ENCODE results near the gene AJAP1.

AJAP1 gene

DNA sequence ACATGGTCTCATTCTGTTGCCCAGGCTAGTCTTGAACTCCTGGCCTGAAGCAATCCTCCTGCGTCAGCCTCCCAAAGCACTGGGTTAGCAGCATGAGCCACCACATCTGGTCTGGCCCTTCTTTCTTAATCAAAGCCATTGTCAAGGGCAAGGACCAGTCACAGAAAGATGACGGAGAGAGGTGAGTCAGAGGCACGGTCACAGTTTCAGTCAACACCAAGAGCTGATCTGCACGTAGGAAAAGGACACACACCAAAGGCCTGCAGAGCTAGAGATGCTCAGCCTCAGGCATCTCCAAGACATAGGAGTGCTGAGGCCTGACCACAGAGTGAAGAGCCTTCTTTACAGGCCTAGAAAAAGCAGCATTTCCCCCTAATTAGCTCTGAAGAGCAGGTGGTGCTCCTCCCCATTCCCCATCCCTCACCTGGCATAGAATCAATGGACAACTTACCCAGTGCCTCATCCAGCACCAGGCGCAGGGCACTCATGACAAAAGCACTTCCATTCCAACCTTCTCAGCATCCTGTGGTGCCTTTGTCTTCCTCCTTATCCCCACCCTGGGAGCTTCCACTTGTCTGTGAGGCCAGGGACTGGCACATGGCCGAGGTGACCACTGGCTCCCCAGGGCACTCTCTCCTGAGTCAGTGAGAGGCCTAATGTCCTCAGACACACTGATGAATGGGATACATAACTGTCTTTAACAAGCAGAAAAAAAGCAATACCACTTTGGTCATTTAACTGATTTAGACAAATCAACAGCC is 139.8 kb downstream of the AJAP1 start:
- ATAC-seq, result no peak
- TF ChIP-seq ARNTL (CRISPR knock-in tag; IDR thresholded peaks at IDR 0.05; ENCODE audit: borderline replicate concordance, low read depth) (no peak), TCF4 (CRISPR knock-in tag; IDR thresholded peaks at IDR 0.05; ENCODE audit: borderline replicate concordance) (no peak), OSR1 (CRISPR knock-in tag; IDR thresholded peaks at IDR 0.05) (no peak), ZNF565 (CRISPR knock-in tag; conservative IDR thresholded peaks at IDR 0.05; ENCODE audit: low read depth) (no peak), RARB (CRISPR knock-in tag; IDR thresholded peaks at IDR 0.05) (no peak), ZC3H10 (CRISPR knock-in tag; IDR thresholded peaks at IDR 0.05) (no peak)
- TF ChIP-seq, protein P1, sequence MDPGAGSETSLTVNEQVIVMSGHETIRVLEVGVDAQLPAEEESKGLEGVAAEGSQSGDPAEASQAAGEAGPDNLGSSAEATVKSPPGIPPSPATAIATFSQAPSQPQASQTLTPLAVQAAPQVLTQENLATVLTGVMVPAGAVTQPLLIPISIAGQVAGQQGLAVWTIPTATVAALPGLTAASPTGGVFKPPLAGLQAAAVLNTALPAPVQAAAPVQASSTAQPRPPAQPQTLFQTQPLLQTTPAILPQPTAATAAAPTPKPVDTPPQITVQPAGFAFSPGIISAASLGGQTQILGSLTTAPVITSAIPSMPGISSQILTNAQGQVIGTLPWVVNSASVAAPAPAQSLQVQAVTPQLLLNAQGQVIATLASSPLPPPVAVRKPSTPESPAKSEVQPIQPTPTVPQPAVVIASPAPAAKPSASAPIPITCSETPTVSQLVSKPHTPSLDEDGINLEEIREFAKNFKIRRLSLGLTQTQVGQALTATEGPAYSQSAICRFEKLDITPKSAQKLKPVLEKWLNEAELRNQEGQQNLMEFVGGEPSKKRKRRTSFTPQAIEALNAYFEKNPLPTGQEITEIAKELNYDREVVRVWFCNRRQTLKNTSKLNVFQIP (CRISPR knock-in tag; IDR thresholded peaks at IDR 0.05; ENCODE audit: borderline replicate concordance, low read depth), result no peak
- TF ChIP-seq, protein P2, sequence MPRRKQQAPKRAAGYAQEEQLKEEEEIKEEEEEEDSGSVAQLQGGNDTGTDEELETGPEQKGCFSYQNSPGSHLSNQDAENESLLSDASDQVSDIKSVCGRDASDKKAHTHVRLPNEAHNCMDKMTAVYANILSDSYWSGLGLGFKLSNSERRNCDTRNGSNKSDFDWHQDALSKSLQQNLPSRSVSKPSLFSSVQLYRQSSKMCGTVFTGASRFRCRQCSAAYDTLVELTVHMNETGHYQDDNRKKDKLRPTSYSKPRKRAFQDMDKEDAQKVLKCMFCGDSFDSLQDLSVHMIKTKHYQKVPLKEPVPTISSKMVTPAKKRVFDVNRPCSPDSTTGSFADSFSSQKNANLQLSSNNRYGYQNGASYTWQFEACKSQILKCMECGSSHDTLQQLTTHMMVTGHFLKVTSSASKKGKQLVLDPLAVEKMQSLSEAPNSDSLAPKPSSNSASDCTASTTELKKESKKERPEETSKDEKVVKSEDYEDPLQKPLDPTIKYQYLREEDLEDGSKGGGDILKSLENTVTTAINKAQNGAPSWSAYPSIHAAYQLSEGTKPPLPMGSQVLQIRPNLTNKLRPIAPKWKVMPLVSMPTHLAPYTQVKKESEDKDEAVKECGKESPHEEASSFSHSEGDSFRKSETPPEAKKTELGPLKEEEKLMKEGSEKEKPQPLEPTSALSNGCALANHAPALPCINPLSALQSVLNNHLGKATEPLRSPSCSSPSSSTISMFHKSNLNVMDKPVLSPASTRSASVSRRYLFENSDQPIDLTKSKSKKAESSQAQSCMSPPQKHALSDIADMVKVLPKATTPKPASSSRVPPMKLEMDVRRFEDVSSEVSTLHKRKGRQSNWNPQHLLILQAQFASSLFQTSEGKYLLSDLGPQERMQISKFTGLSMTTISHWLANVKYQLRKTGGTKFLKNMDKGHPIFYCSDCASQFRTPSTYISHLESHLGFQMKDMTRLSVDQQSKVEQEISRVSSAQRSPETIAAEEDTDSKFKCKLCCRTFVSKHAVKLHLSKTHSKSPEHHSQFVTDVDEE (CRISPR knock-in tag; IDR thresholded peaks at IDR 0.05), result no peak

DNA sequence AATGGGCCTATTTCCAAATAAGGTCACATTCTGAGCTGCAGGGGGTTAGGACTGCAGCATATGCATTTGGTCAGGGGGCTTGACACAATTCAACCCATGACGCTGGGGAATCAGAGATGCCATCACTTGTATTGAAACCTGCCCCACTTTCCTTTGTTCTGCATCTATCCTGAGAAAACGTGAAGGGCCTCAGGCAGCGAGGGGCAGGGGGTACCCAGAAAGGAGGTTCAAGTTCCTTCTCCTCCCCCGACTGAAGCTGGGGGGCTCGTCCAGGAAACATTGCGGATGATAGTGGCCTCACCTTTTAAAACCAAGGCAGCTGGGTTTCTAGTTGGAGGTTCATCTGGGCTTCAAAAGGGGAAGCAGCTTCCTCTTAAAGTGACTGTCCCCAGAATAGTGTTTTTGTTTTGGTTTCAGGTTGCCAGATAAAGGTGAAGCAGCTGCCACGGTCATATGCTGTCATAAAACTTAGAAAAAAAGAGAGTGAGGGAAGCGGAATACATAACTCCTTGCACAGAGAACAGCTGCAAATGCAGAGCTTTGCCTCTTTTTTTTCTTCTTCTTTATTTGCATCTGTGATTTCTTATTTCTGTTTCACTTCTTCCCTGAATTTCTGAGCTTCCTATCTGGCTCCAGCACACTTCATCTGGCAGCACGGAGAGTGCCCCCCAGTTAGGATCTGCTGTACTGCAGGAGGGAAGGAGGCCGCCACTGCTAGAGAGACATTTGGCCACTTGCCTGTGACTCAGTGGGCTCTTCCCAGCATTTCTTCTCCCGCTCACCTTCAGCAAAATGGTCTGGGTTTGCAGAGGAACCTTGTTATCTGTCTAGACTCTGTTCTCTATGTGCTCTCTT is 142.0 kb downstream of the AJAP1 start:
- TF ChIP-seq ZC3H10 (CRISPR knock-in tag; IDR thresholded peaks at IDR 0.05) (no peak), BACH2 (CRISPR knock-in tag; IDR thresholded peaks at IDR 0.05; ENCODE audit: borderline replicate concordance) (no peak), TCF4 (CRISPR knock-in tag; IDR thresholded peaks at IDR 0.05; ENCODE audit: borderline replicate concordance) (no peak), ISL1 (CRISPR knock-in tag; IDR thresholded peaks at IDR 0.05) (no peak), RARB (CRISPR knock-in tag; IDR thresholded peaks at IDR 0.05) (no peak), ARNTL (CRISPR knock-in tag; IDR thresholded peaks at IDR 0.05; ENCODE audit: borderline replicate concordance, low read depth) (no peak), ZFP30 (CRISPR knock-in tag; IDR thresholded peaks at IDR 0.05) (no peak), PPARA (CRISPR knock-in tag; IDR thresholded peaks at IDR 0.05; ENCODE audit: borderline replicate concordance) (no peak), ZNF565 (CRISPR knock-in tag; conservative IDR thresholded peaks at IDR 0.05; ENCODE audit: low read depth) (no peak), ZFP3 (CRISPR knock-in tag; IDR thresholded peaks at IDR 0.05) (no peak), TOX (CRISPR knock-in tag; IDR thresholded peaks at IDR 0.05; ENCODE audit: borderline replicate concordance) (no peak), ESRRG (CRISPR knock-in tag; IDR thresholded peaks at IDR 0.05) (no peak), ZNF70 (CRISPR knock-in tag; IDR thresholded peaks at IDR 0.05) (no peak), ZNF8 (CRISPR knock-in tag; IDR thresholded peaks at IDR 0.05) (no peak), GLIS3 (CRISPR knock-in tag; IDR thresholded peaks at IDR 0.05) (no peak)
- TF ChIP-seq, protein P3, sequence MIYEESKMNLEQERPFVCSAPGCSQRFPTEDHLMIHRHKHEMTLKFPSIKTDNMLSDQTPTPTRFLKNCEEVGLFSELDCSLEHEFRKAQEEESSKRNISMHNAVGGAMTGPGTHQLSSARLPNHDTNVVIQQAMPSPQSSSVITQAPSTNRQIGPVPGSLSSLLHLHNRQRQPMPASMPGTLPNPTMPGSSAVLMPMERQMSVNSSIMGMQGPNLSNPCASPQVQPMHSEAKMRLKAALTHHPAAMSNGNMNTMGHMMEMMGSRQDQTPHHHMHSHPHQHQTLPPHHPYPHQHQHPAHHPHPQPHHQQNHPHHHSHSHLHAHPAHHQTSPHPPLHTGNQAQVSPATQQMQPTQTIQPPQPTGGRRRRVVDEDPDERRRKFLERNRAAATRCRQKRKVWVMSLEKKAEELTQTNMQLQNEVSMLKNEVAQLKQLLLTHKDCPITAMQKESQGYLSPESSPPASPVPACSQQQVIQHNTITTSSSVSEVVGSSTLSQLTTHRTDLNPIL (CRISPR knock-in tag; IDR thresholded peaks at IDR 0.05; ENCODE audit: low read depth), result no peak
- TF ChIP-seq, protein P4, sequence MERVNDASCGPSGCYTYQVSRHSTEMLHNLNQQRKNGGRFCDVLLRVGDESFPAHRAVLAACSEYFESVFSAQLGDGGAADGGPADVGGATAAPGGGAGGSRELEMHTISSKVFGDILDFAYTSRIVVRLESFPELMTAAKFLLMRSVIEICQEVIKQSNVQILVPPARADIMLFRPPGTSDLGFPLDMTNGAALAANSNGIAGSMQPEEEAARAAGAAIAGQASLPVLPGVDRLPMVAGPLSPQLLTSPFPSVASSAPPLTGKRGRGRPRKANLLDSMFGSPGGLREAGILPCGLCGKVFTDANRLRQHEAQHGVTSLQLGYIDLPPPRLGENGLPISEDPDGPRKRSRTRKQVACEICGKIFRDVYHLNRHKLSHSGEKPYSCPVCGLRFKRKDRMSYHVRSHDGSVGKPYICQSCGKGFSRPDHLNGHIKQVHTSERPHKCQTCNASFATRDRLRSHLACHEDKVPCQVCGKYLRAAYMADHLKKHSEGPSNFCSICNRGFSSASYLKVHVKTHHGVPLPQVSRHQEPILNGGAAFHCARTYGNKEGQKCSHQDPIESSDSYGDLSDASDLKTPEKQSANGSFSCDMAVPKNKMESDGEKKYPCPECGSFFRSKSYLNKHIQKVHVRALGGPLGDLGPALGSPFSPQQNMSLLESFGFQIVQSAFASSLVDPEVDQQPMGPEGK (CRISPR knock-in tag; IDR thresholded peaks at IDR 0.05; ENCODE audit: borderline replicate concordance), result no peak
- TF ChIP-seq, protein P1 (CRISPR knock-in tag; IDR thresholded peaks at IDR 0.05; ENCODE audit: borderline replicate concordance, low read depth), result no peak
- TF ChIP-seq, protein P2 (CRISPR knock-in tag; IDR thresholded peaks at IDR 0.05), result no peak
- TF ChIP-seq, protein P5, sequence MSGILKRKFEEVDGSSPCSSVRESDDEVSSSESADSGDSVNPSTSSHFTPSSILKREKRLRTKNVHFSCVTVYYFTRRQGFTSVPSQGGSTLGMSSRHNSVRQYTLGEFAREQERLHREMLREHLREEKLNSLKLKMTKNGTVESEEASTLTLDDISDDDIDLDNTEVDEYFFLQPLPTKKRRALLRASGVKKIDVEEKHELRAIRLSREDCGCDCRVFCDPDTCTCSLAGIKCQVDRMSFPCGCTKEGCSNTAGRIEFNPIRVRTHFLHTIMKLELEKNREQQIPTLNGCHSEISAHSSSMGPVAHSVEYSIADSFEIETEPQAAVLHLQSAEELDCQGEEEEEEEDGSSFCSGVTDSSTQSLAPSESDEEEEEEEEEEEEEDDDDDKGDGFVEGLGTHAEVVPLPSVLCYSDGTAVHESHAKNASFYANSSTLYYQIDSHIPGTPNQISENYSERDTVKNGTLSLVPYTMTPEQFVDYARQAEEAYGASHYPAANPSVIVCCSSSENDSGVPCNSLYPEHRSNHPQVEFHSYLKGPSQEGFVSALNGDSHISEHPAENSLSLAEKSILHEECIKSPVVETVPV (CRISPR knock-in tag; IDR thresholded peaks at IDR 0.05), result no peak
- no peak for ATAC-seq
